ENCODE results near the gene ASTN2.
"Not testable (repeated sequence)": the region's sequence is repeated elsewhere in the genome, so short reads cannot be mapped to it uniquely, and the experiment has no call there.

ASTN2 gene

DNA sequence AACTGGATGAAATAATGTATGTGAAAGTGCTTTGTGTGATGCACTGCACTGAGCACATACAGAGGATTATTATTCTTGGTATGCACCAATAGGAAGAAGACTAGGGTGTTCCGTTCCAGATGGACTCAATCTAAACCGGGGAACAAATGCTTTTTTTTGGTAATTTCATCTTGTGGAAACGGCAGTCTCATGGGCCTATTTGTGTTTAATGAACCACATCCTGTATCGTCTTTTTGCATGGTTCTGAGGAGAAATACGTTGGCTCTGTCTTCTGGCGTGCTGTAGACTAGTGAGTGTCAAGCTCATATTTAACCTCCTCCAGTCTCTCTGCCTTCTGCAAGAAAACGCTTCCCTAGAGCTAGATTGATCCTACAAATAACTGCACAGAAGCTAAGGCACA is 697.7 kb downstream of the ASTN2 start:
- no peak for DNase-seq

DNA sequence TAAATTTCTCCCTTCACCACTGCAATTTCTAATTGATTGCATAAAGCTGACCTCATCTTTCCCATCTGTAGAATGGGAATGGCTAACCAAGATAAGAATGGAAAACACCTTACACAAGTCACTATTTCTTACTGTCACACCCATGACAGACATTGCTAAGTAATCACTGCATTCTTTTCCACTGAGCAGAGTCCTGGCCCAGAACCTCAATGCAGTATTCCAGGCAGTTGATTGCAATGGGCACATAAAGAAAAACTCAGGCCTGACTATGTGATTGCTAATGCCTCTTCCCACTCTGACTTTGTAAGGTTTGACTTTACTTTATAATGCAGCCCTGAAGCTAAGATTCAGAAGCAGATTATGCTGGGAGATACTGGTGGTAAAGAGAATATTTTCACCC is 698.4 kb downstream of the ASTN2 start:
- no peak for DNase-seq

DNA sequence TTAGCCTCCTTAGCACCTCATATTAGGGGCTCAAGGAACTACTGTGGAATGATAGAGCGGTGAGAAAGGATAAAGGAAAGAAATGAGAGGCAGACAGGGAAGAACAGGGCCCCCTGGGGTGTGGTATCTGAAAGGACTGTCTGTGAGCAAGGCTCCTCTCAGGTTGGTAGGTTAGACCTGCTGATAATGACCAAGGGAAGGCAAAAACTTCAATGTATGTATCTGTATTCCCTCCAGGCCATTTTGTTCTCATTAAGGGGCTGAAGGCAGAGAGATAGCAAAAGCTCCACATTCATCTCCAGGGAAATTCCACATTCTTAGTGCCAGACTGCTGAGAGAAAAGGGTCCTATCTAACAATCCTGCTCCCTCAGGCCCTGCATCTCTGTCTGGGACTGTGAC is 699.1 kb downstream of the ASTN2 start:
- no peak for DNase-seq

DNA sequence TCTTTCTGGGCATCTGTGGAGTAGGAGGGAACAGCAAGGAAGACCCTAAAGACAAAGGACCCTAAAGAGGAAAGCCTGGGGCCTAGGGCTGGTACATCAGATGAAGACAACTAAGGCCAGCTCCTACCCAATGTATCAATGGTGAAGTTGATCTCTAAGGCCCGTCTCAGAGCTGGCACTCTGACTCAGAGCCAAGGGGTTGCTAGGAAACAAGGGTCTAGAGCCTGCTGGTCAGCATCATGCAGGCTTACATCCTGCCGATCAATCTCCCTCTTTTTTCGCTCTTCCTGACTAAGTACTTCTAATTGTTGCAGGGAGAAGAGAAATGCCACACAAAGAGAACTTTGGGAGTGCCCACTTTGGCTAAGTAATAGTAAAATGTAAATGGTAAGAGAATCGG is 701.6 kb downstream of the ASTN2 start:
- DNase-seq, result no peak

DNA sequence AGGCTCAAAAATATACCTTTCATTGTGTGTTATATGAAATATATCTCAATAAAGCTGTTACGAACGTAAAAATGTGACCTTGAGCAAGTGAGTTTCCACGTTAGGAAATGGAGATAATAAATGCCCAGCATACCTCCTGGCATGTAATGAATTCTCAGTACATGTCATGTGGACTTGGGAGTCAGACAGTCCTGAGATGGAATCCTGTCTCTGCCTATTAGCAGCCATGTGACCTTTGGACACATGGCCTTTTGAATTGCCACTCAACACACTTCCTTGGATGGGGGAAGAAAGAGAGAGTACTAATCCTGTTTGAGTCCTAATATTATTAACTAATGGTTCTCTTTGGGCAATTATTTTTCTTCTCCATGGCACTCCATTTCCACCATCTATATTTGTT is 702.1 kb downstream of the ASTN2 start:
- DNase-seq, result no peak

DNA sequence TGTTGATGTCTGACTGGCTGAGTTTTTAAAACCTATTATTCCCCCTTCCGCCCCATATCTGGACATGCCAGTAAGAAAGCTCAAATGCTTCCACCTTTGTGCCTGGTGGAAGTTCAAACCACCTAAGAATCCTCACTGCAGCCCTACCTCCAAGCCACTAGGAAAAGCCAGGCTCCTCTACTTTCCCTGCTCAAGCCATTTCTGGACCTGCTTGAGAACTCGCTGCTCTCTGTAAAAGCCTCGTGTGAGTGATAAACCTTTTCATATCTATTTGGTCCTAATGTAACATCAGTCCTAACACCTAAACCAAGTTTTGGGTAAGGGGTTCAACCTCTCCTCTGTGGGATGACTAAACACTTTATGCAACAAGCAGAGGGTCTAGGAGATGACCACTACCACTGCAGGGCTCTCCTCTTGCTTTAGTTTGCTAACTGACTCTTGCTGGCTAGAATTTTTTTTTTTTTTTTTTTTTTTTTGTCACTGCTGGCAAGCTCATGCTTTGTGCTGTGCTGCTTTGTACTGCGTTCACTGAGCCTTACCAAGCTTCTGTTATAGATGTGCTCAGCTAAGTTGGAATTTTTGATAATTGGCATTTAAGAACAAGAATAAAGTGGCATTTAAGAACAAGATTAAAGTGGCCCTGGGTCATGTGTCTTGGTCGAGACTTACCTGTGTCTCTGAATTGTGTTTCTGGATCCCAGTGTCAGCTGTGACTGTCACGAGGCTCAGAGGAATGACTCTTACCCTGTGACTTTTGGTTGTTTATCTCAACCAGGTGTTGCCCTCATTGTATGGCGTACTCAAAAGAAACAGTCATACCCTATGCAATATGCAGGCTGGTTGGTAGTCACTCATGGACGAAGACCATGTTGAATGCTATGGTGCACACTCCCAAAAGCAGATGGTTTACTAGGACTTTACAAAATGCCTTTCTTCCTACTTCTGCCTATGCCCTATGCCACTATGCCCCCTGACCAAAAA is 708.3 kb downstream of the ASTN2 start:
- DNase-seq, result no peak

DNA sequence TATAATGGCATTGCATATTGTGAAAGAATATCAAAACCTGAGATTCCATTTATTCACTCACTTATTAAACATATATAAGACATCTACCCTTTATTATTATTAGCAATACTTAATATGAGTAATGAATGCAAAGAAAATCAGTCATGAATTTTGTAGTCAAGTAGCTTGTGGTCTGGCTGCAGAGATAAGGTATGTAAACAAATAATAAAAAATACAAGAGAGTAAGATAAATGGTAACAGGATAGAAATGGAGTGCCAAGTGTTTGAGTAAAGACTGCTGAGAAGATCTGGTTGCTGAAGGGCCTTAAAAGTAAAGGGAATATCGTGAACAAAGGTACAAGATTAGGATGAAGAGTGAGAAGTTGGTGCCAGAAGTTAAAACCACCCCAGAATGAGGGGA is 709.3 kb downstream of the ASTN2 start:
- no peak for DNase-seq

DNA sequence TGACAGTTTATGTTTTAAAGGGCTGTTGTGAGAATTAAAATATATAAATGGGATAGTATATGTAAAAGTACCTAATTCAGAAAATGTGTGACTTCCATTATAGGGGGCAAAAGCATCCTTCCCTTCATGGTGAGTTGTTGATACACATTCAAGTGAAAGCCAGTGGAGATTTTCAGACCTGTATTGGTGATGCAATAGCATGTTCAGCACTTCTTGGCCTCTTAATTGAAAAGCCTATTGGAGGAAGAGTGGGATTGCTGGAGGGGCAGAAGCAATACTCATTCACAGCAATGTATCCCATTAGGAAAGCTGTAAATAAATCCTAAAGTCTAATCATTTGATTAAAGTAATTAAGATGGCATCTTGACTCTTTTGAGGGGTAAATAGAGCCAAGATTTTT is 710.4 kb downstream of the ASTN2 start:
- DNase-seq, result no peak

DNA sequence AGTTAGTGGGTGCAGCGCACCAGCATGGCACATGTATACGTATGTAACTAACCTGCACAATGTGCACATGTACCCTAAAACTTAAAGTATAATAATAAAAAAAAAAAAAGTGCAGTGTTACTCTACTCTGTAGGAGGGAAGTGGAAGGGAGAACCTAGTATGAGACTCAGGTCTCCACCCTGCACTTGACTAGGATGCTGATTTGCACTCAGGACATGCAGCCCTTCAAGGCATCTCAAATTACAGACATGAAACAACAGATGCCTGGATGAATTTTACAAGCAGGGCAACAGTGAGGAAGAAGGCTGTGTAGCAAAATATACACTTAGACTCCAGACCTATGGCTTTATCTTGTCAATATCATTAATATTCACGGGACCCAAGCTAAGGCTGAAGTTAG is 711.2 kb downstream of the ASTN2 start:
- DNase-seq, result no peak

DNA sequence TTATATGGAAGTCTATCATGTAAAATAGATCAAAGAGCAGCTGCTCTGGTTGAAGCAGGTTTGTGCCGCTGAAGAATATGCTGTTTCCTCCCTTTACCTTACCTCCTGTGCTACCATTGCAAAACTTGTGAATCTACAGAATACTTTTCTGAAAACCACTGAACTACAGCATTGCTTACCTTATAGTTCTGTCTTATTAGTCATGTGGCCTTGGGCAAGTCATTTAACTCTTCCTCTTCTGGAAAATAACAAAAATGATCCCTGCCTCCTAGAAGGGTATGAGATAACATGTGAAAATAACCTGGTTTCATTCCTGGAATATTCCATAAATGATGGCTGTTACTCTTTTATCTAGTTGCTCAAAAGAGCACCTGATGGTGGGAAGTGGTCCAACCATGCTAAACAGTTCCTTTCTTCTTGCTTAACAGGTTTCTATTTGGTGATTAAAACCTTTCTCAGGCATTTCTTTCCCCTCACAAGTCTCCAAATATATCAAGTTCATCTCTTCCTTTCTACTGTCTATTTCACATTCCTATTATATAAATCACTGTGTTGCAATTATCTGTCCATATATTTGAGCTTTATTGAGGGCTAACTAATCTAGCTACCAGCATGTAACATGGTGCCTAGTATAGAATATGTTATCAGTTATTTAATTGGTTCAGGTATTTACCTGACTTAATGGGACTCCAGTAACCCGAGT is 712.8 kb downstream of the ASTN2 start:
- no peak for DNase-seq

DNA sequence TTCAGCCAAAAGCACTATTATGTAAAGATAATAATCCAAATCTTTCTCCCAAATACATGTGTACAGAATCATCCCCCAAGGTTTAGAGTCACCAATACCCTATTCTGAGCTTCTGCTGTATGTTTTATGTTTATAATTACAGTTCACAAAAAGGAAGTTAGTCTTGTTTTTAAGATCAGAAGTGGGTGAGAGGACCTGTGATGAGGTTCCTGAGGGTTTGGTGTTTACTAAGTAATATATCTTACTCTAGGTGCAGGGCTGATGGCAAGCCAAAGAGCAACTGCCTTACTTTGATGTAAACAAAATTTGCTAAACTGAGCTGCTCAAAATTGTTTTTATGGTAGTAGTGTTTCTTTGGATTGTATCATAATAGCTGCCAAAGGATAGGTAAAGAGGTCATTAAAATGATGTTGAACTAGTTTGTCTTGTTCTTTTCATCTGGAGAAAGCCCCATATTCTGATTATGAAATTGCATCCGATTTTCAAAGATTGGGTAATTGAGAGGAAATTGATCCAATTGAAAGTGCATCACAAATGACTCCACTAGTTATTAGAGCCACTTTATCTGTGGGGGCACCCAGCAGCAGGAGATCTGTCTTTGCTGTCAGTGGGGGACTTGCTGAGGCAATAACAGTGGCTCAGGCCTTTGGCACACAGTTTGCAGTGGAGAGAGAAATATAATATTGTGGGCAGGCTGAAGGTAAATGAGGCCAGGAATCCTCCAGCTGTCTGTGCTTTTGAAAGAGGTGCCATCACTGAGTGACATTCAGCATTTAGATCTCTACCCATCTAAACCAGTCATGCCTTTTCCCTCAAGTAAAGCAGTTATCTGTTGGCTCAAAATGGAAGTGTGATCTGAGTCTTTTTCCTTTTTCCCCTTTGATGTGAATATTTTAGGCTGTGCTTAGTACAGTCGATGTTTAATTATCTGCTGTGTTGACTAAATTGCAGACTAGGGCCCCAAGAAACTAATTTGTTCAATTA is 713.7 kb downstream of the ASTN2 start:
- no peak for DNase-seq

DNA sequence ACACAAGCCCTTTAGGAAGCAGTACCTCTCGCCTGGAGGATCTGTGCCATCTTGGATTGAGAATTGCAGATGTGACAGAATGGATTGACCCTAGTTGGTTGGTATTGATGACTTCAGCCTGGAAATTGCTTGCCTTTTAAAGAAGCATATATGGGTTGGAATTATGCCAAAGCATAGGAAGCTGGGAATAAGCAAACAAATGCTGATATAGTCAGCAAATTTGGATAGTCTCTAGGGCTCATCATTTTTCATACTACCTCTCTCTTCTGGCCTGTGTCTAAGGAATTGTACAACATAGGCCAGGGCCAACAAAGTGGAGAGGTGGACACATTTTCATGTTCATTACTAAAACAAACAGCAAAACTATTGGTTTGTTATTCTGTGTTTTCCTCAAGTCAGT is 714.6 kb downstream of the ASTN2 start:
- DNase-seq, result no peak

DNA sequence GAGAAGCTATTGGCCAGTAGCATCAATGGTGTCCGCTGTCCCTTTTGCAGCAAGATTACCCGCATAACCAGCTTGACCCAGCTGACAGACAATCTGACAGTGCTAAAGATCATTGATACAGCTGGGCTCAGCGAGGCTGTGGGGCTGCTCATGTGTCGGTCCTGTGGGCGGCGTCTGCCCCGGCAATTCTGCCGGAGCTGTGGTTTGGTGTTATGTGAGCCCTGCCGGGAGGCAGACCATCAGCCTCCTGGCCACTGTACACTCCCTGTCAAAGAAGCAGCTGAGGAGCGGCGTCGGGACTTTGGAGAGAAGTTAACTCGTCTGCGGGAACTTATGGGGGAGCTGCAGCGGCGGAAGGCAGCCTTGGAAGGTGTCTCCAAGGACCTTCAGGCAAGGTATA is 717.0 kb downstream of the ASTN2 start:
- DNase-seq, result no peak

DNA sequence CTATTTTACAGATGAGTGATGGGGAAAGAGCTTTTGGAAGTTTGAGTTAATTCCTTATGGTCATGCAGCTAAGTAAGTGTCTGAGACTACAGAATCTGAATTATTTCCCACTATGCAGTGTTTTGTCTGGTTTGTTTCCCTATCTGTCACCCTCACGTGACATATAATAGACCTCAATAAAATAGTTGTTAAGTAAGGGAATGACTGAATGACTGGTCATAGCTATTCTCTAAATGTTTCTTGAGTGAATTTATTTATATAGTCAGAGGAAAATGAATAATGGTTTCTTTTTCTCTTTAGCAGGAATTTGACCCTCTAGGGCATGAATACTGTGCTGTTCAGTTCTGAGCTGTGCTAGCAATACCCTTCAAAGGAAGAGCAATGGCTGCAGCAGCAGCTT is 717.5 kb downstream of the ASTN2 start:
- no peak for DNase-seq

DNA sequence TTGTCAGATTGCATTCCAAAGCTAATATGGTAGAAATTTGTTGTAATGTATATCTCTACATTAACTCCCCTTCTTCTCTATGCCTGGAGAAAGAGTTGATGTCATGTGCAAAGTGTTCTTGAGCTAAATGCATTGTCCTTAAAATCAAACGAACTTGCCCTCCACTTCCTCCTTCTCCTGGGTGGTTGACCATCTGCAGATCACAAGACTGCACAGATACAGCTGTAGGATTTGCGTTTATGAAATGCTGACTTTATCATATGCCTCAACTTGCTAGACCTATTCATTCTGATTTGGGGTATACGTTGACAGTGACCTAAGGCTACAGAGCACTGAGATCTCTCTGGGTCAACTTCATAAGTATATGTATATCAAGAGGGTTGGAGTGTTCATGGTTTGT is 719.4 kb downstream of the ASTN2 start:
- no peak for DNase-seq

DNA sequence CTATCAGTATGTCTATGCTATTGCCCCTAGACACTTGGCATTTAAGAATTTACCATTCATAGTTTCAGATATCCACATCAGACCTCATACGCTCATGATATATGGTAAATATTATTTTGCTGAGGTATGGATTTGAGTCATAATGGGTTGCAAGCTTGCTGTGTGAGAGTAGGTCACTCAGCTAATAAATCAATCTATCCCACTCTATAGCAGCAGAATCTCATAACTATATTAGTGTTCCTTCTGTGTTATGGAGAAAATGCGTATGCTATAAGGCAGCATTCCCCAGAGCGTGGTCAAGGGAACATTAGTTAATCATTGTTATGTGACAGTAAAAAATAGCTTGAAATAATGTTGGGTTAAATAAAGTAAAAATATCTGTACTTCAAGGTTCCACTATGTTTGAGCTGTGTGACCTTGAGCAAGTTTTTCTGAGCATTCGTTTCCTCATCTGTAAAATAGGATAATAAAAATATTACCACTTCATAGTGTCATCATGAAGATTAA is 720.0 kb downstream of the ASTN2 start:
- DNase-seq, result no peak

DNA sequence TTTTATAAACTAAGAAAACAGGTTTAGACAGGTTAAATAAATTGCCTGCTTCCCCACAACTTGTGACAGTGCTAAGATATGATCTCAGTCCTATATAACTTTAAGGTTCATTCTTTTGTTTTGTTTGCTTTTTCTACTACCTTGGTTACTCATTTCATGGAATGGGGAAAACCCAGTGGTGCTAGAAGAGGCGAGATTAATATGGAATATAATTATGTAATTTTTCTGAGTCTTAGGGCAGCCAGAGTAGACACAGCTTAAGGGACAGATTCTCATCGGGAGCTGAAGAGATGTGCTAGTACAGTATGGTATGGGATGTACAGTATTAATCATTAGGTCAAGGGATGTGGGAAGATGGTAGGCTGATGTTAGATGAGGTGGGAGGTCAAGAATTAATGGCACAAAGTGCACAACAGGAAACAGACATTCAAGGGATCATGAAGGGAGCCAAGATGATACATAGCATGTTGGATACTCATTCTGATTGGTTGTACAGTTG is 721.6 kb downstream of the ASTN2 start:
- DNase-seq, result no peak

DNA sequence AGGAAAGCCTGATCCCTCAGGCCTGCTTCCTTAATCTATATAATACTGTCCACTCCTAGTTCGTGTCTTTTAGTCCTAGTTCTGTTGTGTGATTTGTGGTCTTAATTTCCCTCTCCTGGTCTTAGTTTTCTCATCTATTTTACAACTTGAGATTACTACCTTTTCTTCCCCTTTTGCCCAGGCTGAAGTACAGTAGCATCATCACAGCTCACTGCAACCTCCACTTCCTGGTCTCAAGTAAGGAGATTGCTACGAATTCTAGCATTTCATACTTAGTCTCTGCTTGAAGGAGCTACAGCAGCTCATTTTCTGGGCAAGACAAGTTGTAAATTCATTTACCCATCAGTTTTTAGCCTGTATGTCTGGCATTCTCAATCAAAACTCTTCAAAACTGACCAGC is 722.2 kb downstream of the ASTN2 start:
- DNase-seq, result no peak

DNA sequence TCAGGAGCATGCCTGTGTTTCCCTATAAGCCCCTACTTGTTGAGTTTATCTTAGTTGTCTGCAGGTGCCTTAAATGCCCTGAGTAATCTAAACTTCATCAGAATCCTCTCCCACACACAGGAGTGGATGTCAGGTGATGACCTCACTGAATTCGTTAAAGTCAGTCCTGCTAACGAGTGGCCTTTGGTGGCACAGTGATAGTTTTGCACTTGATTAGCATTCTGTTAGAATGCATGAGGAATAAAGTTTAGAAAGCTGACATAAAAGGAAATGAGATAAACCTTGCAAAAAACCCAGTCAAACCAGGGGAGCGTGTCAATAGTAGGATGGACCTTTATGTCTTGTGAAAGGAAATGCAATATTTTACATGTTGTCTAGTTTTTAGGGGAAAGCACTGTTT is 723.2 kb downstream of the ASTN2 start:
- DNase-seq, result no peak

DNA sequence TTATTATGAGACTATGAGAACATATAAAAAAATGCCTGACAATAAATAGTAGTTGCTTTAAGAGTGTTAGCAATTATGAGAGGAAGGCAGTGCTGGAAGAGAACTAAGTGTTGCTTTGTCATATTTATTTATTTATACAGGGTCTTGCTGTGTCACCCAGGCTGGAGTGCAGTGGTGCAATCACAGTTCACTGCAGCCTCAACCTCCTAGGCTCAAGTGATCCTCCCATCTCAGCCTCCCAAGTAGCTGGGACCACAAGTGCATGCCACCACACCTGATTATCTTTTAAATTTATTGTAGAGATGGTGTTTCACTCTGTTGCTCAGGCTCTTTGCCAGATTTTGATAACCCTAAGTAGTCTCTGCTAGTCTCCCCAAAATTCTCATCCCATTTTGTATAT is 724.1 kb downstream of the ASTN2 start:
- not testable (repeated sequence) for DNase-seq

DNA sequence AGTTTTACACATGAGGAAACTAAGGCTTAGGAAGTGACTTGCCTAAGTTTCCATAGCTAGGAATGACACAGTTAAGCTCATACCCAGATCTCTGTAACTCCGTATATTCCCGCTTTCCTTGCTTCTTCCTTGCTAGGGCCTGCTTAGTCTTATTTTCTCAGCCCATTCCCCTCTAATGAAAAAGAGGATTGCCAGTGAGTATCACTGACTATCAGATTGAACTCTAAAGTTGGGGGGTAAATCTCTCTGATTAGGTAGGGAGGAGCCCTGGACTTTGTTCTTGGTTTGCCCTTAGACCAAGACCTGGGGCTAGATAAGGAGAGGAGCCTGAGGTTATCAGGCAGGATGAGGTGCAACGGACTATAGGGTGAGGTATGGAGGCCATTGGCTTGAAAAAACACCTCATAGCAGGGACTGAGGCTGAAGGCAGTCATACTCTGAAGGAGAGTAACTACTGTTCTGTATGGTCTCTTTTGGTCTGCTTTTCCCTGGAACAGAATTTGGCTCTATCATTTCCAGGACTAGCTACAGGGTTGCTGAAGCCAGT is 725.3 kb downstream of the ASTN2 start:
- DNase-seq, result no peak

DNA sequence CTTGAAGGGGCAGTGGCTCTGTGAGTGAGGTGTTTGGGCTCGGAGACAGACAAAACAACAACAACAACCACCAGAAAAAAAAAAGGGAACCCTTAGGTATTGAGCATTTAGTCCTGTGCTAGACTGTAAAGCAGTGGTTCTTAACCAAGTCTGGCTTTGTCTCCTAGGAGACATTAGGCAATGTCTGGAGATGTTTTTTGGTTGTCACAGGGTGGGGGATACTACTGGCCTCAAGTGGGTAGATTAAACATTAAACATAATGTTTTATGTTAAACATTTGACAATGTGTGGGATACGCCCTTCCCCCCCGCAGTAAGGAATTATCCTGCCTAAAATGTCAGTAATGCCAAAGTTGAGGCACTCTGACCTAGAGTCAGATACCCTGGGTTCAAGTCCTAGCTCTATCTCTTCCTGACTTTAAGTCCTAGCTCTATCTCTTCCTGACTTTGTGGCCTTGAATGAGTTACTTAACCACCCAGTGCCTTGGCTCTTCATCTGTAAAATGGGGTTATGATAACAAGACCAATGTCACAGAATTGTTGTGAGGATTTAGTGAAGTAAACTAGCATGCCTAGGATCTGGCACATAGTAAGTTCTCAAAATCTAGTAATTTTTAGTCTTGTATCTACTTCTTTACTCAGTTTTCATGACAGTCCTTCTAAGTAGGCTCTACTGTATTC is 725.9 kb downstream of the ASTN2 start:
- DNase-seq, result no peak

Data from NCI-H2081 treated with DMSO at 0.1 percent for 48 hours (cell line).